H9 (cell line): Measurements from ENCODE around the gene TTYH2. TPM values are rescaled to one million over a fixed set of nuclear protein-coding genes. Genes with fewer than 3 reads are reported as not detected.

ENCODE experiments used
- DNase-seq: peaks from one replicate; pipeline ENCODE4 v3.0.0-alpha.2; 2017
- H2AFZ ChIP-seq: one replicate; pipeline ENCODE4 v1.6.1; 2013; ENCODE audit warnings: mild to moderate bottlenecking, low read length, control low read depth, moderate library complexity
- H2AK5ac ChIP-seq: 2 replicates; pipeline ENCODE4 v1.6.1; 2013; ENCODE audit warnings: low read length, control low read depth, mixed read lengths; ENCODE audit not compliant: insufficient read length
- H2BK120ac ChIP-seq: one replicate; pipeline ENCODE4 v1.6.1; 2013; ENCODE audit warnings: low read depth, mild to moderate bottlenecking, low read length, control low read depth, inconsistent platforms; ENCODE audit not compliant: poor library complexity, severe bottlenecking
- H2BK12ac ChIP-seq: 2 replicates; pipeline ENCODE4 v1.6.1; 2013; ENCODE audit warnings: low read length, control low read depth, mixed read lengths, low read depth; ENCODE audit not compliant: insufficient read length
- H2BK15ac ChIP-seq: 2 replicates; pipeline ENCODE4 v1.6.1; 2013; ENCODE audit warnings: low read depth, low read length, control low read depth
- H2BK20ac ChIP-seq: one replicate; pipeline ENCODE4 v1.6.1; 2013; ENCODE audit warnings: low read depth, mild to moderate bottlenecking, low read length, control low read depth, inconsistent platforms; ENCODE audit not compliant: poor library complexity, severe bottlenecking
- H2BK5ac ChIP-seq: 2 replicates; pipeline ENCODE4 v1.6.1; 2013; ENCODE audit warnings: low read length, control low read depth, mixed read lengths; ENCODE audit not compliant: insufficient read length
- H3K14ac ChIP-seq: 2 replicates; pipeline ENCODE4 v1.6.1; 2013; ENCODE audit warnings: low read length, control low read depth; ENCODE audit not compliant: insufficient read depth
- H3K18ac ChIP-seq: 2 replicates; pipeline ENCODE4 v1.6.1; 2013; ENCODE audit warnings: low read depth, mild to moderate bottlenecking, mixed read lengths, low read length, control low read depth; ENCODE audit not compliant: insufficient read length
- H3K23ac ChIP-seq: 2 replicates; pipeline ENCODE4 v1.6.1; 2013; ENCODE audit warnings: low read length, control low read depth, mixed read lengths, low read depth; ENCODE audit not compliant: insufficient read length
- H3K23me2 ChIP-seq: 2 replicates; pipeline ENCODE4 v1.6.1; 2013; ENCODE audit warnings: low read depth, mild to moderate bottlenecking, mixed read lengths, low read length, control low read depth; ENCODE audit not compliant: insufficient read length, poor library complexity, severe bottlenecking
- H3K27ac ChIP-seq: 2 replicates; pipeline ENCODE4 v1.5.1; 2013; ENCODE audit warnings: low read length, control low read depth, mixed read lengths, low read depth; ENCODE audit not compliant: insufficient read length
- H3K27me3 ChIP-seq: 2 replicates; pipeline ENCODE4 v1.6.1; 2013; ENCODE audit warnings: low read length, control low read depth, inconsistent platforms; ENCODE audit not compliant: insufficient read depth
- H3K4ac ChIP-seq: 2 replicates; pipeline ENCODE4 v1.6.1; 2013; ENCODE audit warnings: low read depth, mild to moderate bottlenecking, control low read depth, inconsistent platforms, low read length, moderate library complexity
- H3K4me1 ChIP-seq: 2 replicates; pipeline ENCODE4 v1.6.1; 2013; ENCODE audit warnings: low read length, control low read depth, inconsistent platforms; ENCODE audit not compliant: insufficient read depth
- H3K4me2 ChIP-seq: 2 replicates; pipeline ENCODE4 v1.6.1; 2013; ENCODE audit warnings: low read length, control low read depth, mixed read lengths; ENCODE audit not compliant: insufficient read length, insufficient read depth
- H3K56ac ChIP-seq: 2 replicates; pipeline ENCODE4 v1.6.1; 2013; ENCODE audit warnings: low read depth, mild to moderate bottlenecking, mixed read lengths, low read length, control low read depth; ENCODE audit not compliant: insufficient read length
- H3K79me1 ChIP-seq: 2 replicates; pipeline ENCODE4 v1.6.1; 2013; ENCODE audit warnings: low read depth, mild to moderate bottlenecking, moderate library complexity, low read length, control low read depth, inconsistent platforms; ENCODE audit not compliant: insufficient read depth, poor library complexity, severe bottlenecking
- H3K79me2 ChIP-seq: 2 replicates; pipeline ENCODE4 v1.6.1; 2013; ENCODE audit warnings: low read length, control low read depth, inconsistent platforms; ENCODE audit not compliant: insufficient read depth
- H3K9ac ChIP-seq: 2 replicates; pipeline ENCODE4 v1.6.1; 2013; ENCODE audit warnings: low read length, control low read depth, mixed read lengths; ENCODE audit not compliant: insufficient read length; ENCODE audit errors: extremely low read depth
- H3K9me3 ChIP-seq: one replicate; pipeline ENCODE4 v1.6.1; 2013; ENCODE audit warnings: low read depth, low read length, inconsistent platforms; ENCODE audit not compliant: control insufficient read depth
- H3T11ph ChIP-seq: one replicate; pipeline ENCODE4 v1.6.1; 2013; ENCODE audit warnings: mild to moderate bottlenecking, low read length, control low read depth, inconsistent platforms
- H4K20me1 ChIP-seq: one replicate; pipeline ENCODE4 v1.6.1; 2013; ENCODE audit not compliant: control insufficient read depth, insufficient read length, insufficient read depth
- H4K5ac ChIP-seq: 2 replicates; pipeline ENCODE4 v1.6.1; 2013; ENCODE audit warnings: low read depth, mild to moderate bottlenecking, mixed read lengths, low read length, control low read depth; ENCODE audit not compliant: insufficient read length
- H4K8ac ChIP-seq: replicated peaks from 2 replicates; pipeline ENCODE4 v1.6.1; 2013; ENCODE audit warnings: low read length, control low read depth, mixed read lengths, low read depth; ENCODE audit not compliant: insufficient read length
- H4K91ac ChIP-seq: 2 replicates; pipeline ENCODE4 v1.6.1; 2013; ENCODE audit warnings: low read depth, mild to moderate bottlenecking, moderate library complexity, mixed read lengths, low read length, control low read depth; ENCODE audit not compliant: insufficient read length
- H3K27ac Mint-ChIP-seq, 3 experiments: 2 replicates in 2 of 3; 3 replicates in 1 of 3; pipeline ENCODE4 v1.8.0; 2020 to 2021; ENCODE audit warnings: mixed read lengths in 3 of 3, mild to moderate bottlenecking in 1 of 3, moderate library complexity in 1 of 3
- H3K27me3 Mint-ChIP-seq: 2 replicates; pipeline ENCODE4 v1.8.0; 2021; ENCODE audit warnings: low read depth, mild to moderate bottlenecking, moderate library complexity, mixed read lengths
- H3K36me3 Mint-ChIP-seq, 3 experiments: 2 replicates in 2 of 3; 3 replicates in 1 of 3; pipeline ENCODE4 v1.8.0; 2020 to 2021; ENCODE audit warnings: low read depth in 3 of 3, mixed read lengths in 3 of 3; ENCODE audit not compliant: insufficient read depth in 1 of 3
- H3K4me1 Mint-ChIP-seq, 2 experiments: 2 replicates each; pipeline ENCODE4 v1.8.0; 2020; ENCODE audit warnings: mixed read lengths in 2 of 2
- H3K4me3 Mint-ChIP-seq, 2 experiments: 2 replicates in 1 of 2; 3 replicates in 1 of 2; pipeline ENCODE4 v1.8.0; 2020 to 2021; ENCODE audit warnings: mild to moderate bottlenecking in 2 of 2, mixed read lengths in 2 of 2, moderate library complexity in 1 of 2
- H3K9me3 Mint-ChIP-seq, 2 experiments: 2 replicates in 1 of 2; 3 replicates in 1 of 2; pipeline ENCODE4 v1.8.0; 2020; ENCODE audit warnings: mild to moderate bottlenecking in 2 of 2, mixed read lengths in 2 of 2, moderate library complexity in 1 of 2
- CTCF ChIP-seq: fragments of 200-600 bp; sonication (generic); conservative IDR thresholded peaks from 3 replicates; pipeline ENCODE4 v1.8.0; 2021; ENCODE audit warnings: antibody characterized with exemption, mild to moderate bottlenecking
- WGBS: extraction: QIAGEN DNeasy Blood & Tissue Kit; methylation state at CpG from one replicate; pipeline ENCODE4 v1.1.7; 2013; ENCODE audit warnings: missing lambda C conversion rate, low lambda C conversion rate, mixed read lengths; ENCODE audit not compliant: insufficient read length; ENCODE audit errors: extremely low coverage; 5-methylcytosine and 5-hydroxymethylcytosine counted together
- total RNA-seq: library from RNA; stranded (reverse); gene quantifications from 2 replicates; pipeline ENCODE4 v1.2.1, GENCODE V29; 2021

Gene TTYH2
- total RNA-seq, 1 experiment from 2014 or later: 1.6 TPM

- no peak overlapping the region for H3K18ac ChIP-seq
- H3K9ac ChIP-seq: no peak overlapping the region
- no peak overlapping the region for H3K4me2 ChIP-seq
- H3K4me1 ChIP-seq: no peaks in the 10 kb centered on the region
- H2BK12ac ChIP-seq: no peak overlapping the region
- H3K23me2 ChIP-seq: no peaks in the 10 kb centered on the region
- no peaks in the 10 kb centered on the region for H3K79me1 ChIP-seq
- no peaks in the 10 kb centered on the region for H3K27me3 ChIP-seq
- no peak overlapping the region for H3K4me3 Mint-ChIP-seq
- H3K4me1 Mint-ChIP-seq: peaks cover 8 to 24% of the 10 kb centered on the region in 2 experiments
- no peaks in the 10 kb centered on the region for H3K9me3 ChIP-seq
- DNase-seq: no peak
- H3K4ac ChIP-seq: no peak overlapping the region
- no peak overlapping the region for H4K8ac ChIP-seq
- H2BK5ac ChIP-seq: no peak overlapping the region
- no peak overlapping the region for H3K27ac Mint-ChIP-seq
- H3T11ph ChIP-seq: no peak overlapping the region
- no CpG with 5 or more reads among the region's 5 CpGs for WGBS
- no peak overlapping the region for H2AFZ ChIP-seq
- no peak overlapping the region for H3K23ac ChIP-seq
- H2BK20ac ChIP-seq: no peak overlapping the region
- no peak overlapping the region for H2BK120ac ChIP-seq
- no peaks in the 10 kb centered on the region for H3K9me3 Mint-ChIP-seq
- H3K56ac ChIP-seq: no peak overlapping the region
- no peaks in the 10 kb centered on the region for H3K36me3 Mint-ChIP-seq
- H4K91ac ChIP-seq: no peak overlapping the region
- no peak overlapping the region for H3K14ac ChIP-seq
- H3K79me2 ChIP-seq: no peaks in the 10 kb centered on the region
- no peaks in the 10 kb centered on the region for H4K20me1 ChIP-seq
- no peak overlapping the region for H4K5ac ChIP-seq
- no peak for TF ChIP-seq CTCF
- no peak overlapping the region for H3K27ac ChIP-seq
- H2AK5ac ChIP-seq: no peak overlapping the region
- H3K27me3 Mint-ChIP-seq: peaks cover 6% of the 10 kb centered on the region
- H2BK15ac ChIP-seq: no peak overlapping the region
Measured at GRCh38 chr17:74228306-74228978, 15.1 kb downstream of the TTYH2 start.
